GM10266 (cell line): ENCODE data around the gene UBALD1.

Source experiments
- DNase-seq: peaks from one replicate; pipeline ENCODE4 v3.0.0; 2012; ENCODE audit errors: extremely low spot score
- TF ChIP-seq, protein P1 (sequence below): IDR thresholded peaks from 2 replicates; pipeline ENCODE4 v1.5.1; 2012; ENCODE audit warnings: mild to moderate bottlenecking, low read depth; ENCODE audit not compliant: control insufficient read depth, insufficient read depth; ENCODE audit errors: missing control alignments

The UBALD1 gene

DNA sequence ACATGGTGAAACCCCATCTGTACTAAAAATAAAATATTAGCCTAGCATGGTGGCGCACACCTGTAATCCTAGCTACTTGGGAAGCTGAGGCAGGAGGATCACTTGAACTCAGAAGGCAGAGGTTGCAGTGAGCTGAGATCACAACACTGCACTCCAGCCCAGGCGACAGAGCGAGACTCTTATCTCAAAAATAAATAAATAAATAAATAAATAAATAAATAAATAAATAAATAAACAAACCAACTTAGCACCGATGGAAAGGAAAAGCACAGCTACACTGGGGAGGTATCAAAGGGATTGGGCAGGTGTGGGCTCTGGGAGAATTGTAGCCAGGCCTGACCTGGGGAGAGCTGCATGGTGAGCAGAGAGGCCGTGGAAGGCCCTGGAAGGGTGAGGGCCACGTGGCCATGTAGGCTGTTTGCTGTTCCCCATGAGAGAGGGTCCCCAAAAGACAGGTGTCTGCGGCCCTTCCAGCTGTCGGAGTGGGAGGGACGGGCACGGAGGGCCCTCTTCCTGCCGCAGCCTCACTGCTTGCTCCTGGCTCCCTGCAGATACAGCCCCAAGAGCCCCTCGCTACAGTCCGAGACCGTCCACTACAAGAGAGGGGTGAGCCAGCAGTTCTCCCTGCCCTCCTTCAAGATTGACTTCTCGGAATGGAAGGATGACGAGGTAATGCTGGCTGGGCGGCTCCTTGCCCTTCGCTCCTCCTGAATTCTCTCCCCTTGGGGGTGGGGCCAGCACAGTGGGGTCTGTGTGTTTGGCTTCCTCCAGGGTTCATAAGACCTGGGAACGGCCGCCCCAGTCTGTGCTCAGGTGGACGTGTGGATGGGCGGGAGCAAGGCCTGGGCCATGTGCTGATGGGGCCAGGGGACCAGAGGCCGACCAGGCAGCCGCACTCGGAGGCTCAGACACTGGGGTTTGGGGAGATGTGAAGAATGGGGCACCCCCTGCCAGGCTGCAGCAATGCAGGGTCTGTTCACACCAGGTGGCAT, 42.3 kb upstream of the UBALD1 start:
- TF ChIP-seq, protein P1, sequence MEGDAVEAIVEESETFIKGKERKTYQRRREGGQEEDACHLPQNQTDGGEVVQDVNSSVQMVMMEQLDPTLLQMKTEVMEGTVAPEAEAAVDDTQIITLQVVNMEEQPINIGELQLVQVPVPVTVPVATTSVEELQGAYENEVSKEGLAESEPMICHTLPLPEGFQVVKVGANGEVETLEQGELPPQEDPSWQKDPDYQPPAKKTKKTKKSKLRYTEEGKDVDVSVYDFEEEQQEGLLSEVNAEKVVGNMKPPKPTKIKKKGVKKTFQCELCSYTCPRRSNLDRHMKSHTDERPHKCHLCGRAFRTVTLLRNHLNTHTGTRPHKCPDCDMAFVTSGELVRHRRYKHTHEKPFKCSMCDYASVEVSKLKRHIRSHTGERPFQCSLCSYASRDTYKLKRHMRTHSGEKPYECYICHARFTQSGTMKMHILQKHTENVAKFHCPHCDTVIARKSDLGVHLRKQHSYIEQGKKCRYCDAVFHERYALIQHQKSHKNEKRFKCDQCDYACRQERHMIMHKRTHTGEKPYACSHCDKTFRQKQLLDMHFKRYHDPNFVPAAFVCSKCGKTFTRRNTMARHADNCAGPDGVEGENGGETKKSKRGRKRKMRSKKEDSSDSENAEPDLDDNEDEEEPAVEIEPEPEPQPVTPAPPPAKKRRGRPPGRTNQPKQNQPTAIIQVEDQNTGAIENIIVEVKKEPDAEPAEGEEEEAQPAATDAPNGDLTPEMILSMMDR: no peak
- DNase-seq: no peak

DNA sequence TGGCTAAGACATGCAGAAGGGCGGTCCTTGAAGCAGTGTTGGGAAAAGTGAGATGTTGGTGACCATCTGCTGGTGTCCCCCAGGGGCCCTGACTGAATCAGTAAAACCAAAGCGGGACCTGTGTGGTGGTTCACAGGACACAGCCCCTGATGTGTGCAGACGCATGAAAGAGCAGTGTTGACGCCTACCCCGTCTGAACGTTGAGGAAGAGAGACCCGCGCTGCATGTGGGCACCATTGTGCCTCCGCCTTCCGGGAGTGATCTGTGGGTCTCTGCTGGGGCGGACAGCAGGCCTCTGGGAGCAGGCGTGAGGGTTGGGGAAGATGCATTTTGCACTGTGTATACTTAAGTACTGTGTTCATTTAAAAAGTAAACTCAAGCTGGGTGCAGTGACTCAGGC, 41.5 kb upstream of the UBALD1 start:
- TF ChIP-seq, protein P1: no peak
- no peak for DNase-seq

DNA sequence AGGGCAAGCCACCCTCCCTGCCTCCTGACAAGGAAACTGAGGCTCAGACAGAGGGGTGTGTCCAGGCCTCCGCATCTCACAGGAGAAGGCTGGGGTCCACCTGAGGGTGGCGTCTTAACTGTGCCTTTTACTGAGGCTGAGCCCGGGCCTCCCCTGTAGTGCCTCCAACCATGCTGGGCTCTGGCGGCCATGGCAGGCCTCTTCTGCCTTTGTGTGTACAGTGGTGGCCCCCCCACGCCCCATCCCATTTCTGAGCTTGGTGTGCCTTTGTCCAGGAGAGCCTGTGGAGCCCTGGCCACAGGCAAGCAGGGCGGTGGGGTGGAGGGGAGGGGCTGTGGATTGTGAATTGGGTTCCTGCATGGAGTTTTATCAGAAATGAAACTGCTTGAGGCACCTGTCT, 41.1 kb upstream of the UBALD1 start:
- TF ChIP-seq, protein P1: no peak
- DNase-seq: no peak

DNA sequence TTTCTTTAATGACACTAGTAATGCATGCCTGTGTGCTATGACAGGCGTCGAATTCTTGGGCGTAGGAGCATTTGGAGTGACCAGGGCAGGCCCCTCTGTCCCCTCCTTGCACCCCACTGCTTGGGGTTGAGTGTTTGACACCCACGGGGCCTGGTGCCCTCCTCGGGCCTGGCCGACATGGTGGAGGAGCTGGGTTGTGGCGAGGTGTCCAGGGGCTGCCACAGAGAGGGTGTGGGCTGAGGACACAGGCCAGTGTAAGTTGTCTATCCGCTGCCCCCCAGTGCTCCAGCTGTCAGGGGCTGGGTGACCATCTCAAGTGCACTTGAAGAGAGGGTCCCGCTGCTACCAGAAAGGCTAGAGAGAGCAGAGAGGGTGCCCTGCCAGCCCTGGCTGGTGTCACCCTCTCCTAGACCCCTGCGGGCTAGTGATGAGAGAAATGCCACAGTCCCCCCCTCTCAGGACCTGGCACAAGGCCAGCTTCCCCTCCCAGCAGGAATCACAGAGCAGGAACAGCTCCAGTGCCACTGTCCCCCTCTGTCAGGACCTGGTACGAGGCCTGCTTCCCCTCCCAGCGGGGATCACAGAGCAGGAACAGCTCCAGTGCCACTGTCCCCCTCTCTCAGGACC, 40.4 kb upstream of the UBALD1 start:
- no peak for DNase-seq
- TF ChIP-seq, protein P1: no peak

DNA sequence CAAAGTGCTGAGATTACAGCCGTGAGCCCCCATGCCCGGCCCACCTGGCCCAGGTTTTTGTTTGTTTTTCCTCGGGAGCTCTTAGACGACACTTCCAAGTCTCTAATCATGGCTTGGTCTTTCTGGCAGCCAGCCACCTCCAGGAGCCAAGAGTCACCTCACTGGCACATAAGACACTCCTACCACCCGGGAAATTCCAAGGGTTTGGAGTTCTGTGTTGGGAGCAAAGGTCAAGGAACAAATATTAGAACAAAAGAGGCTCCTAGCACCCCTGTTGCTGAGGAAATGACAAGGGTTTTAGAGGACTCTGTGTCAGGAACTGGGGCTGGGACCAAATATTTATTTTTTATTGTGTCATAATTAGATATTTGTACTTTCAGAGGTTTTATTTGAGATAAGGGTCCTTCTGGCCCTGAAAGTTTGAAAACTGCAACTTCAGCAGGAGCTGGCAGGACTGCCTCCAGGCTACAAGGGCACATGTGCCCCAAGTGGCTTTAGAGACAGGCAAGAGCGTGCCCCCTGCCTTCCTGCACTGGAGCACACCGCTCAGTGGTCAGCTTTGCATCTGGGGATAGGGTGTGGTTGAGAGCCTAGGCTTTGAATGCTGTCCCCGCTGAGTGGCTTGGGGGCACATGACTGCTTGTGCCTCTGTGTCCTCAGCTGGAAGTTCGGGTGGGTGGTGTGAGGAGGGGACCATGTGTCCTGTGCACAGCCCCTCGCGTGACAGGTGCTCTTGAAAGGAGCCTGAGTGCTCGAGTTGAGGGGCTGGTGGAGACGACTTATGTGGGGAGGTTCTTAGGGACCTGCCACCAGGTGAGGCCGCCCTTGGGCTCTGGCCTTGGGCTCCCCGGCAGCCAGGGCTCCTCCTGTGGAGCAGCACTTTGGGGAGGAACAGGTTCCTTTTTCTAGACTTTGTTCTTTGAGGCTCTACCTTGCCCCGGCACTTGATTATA, 39.6 kb upstream of the UBALD1 start:
- TF ChIP-seq, protein P1: no peak
- no peak for DNase-seq

DNA sequence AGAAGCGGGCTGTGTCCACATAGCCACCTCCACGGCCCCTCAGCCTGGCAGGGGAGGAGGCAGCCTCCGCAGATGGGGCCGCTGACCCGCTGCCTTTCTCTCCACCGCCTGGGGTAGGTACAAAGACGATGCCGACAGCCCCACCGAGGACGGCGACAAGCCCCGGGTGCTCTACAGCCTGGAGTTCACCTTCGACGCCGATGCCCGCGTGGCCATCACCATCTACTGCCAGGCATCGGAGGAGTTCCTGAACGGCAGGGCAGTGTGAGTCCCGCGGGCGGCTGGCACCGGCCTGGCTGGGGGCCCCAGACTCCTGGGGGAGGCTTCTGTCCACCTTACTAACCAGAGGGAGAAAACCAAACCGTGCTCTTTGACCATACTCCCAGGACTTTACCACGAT, 37.9 kb upstream of the UBALD1 start:
- no peak for DNase-seq

More for the DNA sequence above, 37.9 kb upstream of the UBALD1 start:
- TF ChIP-seq, protein P1: no peak
